ENCODE data around the gene E2F1.

DNA sequence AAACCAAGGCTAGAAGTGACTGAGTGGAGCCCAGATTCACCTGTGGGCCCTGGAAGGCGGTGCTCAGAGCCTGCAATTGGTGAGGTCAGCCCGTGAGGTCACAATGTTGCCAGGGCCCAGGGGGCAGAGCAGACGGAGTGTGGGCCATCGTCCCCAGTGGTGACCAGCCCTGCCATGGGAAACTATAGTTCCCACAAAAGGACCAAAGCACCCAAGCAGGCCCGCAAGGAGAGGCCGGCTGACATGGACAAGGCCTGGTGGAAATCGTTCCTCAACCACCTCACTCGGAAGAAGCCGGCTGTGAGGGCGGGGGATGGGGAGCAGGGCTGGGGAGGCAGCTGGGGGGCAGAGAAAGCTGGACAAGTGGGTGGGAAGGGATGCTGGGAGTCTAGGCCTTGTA, 24.0 kb downstream of the E2F1 start, which contains the start of gene C20orf144:
- TF ChIP-seq, protein P1, sequence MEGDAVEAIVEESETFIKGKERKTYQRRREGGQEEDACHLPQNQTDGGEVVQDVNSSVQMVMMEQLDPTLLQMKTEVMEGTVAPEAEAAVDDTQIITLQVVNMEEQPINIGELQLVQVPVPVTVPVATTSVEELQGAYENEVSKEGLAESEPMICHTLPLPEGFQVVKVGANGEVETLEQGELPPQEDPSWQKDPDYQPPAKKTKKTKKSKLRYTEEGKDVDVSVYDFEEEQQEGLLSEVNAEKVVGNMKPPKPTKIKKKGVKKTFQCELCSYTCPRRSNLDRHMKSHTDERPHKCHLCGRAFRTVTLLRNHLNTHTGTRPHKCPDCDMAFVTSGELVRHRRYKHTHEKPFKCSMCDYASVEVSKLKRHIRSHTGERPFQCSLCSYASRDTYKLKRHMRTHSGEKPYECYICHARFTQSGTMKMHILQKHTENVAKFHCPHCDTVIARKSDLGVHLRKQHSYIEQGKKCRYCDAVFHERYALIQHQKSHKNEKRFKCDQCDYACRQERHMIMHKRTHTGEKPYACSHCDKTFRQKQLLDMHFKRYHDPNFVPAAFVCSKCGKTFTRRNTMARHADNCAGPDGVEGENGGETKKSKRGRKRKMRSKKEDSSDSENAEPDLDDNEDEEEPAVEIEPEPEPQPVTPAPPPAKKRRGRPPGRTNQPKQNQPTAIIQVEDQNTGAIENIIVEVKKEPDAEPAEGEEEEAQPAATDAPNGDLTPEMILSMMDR (IDR thresholded peaks at IDR 0.05; ENCODE audit: low read depth, low read length, poor library complexity, severe bottlenecking) = no peak
- no peak for TF ChIP-seq EZH2phosphoT487 (IDR thresholded peaks at IDR 0.05; ENCODE audit: borderline replicate concordance, low read length)

Data from DOHH2 (cell line).